Measurements from ENCODE around the gene CD180.
"Not testable (repeated sequence)": the region's sequence is repeated elsewhere in the genome, so short reads cannot be mapped to it uniquely, and the experiment has no call there.

Gene CD180

DNA sequence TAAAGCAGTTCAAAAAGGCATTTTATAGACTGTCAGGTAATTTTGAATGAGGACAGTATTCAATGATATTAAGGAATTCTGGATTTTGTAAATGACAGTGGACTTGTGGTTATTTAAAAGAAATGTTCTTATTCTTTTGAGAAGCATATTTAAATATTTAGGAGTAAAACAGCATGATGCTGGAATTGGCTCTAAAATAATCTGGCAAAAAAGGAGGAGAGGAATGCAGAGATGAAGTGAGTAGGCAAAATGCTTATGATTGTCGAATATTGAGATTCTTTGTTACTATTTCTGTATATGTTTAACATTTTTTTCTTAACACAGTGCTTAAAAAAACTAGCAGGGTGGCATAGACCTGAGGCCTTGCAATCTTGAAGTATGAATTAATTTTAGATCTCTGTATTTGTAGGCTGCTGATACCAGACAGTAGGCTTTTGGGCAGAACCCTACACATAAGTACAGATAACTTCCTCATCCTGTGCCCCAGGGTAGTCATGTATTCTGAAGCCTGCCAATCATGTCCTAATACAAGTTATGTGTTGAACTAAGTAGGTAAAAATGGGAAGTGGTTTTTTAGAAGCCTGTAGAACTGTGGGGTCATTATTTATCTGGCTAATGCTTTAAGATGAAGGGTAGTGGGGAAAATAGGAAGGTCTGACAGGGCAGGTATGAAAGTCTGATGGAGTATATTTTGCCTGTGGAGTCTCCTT lies 9.4 kb downstream of the CD180 start:
- DNase-seq, result no peak

GRCh38 chr5:67183859-67184258 lies 12.7 kb downstream of the CD180 start:
- DNase-seq, result no peak

DNA sequence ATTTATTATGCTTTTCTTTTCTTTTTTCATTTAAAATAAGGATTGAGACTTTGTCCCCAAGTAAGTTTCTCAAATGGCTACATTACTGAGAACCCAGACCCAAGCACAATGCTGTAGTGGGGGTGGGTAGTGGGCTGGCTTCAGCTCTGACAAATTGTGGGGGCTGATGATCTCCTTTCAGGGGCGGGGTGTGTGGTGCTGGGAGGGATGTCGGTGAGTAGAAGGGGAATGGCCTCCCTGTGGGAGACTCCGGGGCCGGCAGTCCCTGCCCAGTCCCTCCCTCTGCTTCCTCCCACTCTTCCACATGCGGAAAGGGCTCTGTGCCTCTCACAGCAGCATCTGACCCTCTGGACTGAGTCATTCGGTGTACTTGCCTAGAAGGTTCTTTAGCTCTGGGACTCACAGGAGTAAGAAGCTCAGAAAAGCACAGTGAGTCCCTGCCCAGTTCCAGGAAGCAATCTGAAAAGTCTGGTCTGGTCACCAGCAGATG lies 14.3 kb downstream of the CD180 start:
- DNase-seq, result peak; percentile 80

DNA sequence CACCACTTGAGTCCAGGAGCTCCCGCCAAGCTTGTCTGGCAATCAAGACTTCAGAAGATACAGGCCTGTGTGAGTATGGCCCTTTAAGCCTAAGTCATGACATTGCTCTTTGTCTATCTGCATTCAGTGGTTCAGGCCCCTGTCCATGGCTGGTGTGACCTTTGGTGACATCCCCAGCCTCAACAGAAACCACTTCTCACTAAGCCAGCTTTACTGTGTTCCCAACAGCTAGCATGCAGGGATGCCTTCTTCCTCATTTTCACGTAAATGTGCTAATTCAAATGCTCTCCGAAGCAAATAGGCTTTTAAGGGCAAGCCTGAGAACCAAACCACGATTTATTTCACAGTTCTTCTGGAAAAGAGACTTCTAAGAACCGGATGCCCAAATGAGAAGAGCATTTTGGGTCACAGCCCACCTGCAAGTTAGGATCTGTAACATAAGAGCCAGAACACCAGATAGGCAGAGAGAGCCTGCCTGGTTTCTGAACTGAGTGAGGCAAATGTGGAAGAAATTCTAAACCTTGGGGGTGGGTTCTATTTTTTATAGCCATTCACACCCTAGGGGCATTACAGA lies 14.9 kb downstream of the CD180 start:
- DNase-seq, result no peak

- no peak for DNase-seq
Measured at GRCh38 chr5:67179697-67180361, 16.8 kb downstream of the CD180 start.

DNA sequence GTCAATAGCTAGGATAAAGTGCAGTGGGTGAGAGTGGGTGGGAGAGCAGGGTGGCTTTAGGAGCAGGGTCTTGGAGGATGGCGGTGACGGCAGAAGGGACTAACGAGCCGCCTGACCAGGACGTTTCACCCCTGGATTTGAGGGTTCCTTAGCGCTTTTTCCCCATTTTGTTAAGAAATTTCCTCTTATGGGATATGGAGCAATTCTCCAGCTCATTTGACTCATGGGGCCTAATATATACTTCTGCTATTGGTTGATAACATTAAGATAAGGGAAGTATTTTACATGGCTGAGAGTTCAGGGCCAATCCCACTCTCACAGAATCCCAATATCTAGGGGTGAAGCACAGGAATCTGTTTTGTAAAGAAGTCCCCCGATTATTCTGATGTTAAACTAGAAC lies 17.6 kb downstream of the CD180 start:
- no peak for DNase-seq

DNA sequence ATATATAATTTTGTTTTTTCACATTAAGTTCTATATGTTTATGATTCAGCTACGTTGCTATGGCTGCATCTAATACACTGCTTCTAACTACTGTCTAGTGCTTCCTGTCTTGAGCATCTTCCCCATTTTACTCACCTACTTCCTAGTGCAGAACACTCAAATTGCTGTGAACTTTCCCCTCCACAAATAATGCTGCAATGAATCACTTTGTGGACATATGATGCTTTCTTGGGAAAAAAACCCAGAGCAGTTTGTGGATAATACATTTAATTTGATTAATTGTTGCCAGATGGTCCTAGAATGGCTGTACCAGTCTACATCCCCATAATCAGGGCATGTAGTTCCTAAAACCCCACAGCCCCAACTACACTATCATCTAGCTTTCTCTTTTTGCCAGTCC lies 18.5 kb downstream of the CD180 start:
- no peak for DNase-seq

DNA sequence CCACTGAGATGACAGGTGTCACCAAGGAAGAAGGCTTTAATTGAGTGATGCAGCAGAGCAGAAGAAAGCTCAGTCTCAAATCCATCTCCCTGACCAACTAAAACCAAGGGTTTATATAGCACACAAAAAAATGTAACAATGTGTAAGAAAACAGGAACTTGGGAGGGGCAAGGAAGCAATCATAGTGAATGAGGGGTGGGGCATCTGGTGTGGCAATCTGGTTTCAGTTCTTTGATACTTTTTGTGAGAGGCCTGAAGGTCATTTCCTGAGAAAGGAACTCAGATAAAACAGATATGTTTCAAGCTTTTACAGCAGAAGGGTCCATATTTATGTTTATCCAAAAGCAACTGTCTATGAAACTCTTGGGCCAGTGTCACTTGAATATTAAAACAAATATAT lies 19.7 kb downstream of the CD180 start:
- DNase-seq, result no peak

GRCh38 chr5:67173959-67174358 lies 22.6 kb downstream of the CD180 start:
- DNase-seq, result peak; percentile 23

GRCh38 chr5:67173351-67173750 lies 23.2 kb downstream of the CD180 start:
- not testable (repeated sequence) for DNase-seq

DNA sequence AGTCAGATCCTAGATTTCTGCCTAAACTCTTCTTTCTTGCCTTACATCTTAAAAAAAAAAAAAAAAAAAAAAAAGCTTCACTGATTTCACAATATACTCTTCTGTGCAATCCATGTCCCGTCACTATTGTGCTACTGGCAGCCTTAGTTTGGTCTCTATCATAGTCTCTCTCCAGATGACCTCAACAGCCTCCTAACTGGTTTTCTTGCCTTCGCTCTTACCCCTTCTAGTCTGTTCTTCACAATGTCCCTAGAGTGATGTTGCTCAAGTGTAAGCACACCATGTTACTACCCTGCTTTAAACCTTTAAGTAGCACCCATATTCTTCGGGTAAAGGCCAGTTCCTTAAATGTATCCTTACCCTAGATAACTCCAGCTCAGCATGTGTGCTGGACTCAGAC lies 25.8 kb downstream of the CD180 start:
- DNase-seq, result no peak

DNA sequence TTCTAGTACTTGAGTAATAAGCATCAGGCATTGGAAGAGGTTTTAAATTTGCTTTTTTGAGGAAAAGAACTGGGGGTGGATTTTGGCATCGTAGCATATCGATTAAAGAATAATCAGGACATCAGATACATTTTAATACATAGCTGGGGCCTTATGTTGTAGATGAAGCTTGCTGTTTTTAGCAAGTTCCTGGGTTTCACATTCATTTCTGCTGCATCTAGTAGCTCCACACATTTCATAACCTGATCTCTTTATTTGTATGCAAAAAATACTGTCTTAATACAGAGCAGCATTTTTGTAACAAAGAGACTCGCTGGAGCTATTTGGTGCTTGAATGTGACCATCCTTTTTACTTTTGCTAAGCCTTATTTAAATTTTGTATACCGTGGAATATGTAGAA lies 28.5 kb downstream of the CD180 start:
- no peak for DNase-seq

DNA sequence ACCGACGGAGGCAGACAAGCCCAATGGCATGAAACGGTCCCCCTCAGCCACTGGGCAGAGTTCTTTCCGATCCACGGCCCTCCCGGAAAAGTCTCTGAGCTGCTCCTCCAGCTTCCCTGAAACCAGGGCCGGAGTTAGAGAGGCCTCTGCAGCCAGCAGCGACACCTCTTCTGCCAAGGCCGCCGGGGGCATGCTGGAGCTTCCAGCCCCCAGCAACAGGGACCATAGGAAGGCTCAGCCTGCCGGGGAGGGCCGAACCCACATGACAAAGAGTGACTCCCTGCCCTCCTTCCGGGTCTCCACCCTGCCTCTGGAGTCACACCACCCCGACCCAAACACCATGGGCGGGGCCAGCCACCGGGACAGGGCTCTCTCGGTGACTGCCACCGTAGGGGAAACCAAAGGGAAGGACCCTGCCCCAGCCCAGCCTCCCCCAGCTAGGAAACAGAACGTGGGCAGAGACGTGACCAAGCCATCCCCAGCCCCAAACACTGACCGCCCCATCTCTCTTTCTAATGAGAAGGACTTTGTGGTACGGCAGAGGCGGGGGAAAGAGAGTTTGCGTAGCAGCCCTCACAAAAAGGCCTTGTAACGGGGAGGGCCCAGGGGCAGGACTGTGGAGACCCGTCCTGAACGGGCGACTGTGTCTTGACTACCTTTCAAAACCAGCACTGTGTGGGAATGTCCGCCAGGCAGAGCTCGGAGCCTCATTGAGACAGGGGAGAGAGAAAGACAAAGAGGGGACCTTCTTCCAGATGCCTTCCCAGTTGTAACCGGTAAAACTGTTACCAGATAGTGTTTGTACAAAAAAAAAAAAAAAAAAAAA lies 29.9 kb downstream of the CD180 start:
- no peak for DNase-seq

- no peak for DNase-seq
Measured at GRCh38 chr5:67165526-67166459, 30.8 kb downstream of the CD180 start.

- no peak for DNase-seq
Measured at GRCh38 chr5:67164856-67165525, 31.6 kb downstream of the CD180 start.

- DNase-seq, result no peak
Measured at GRCh38 chr5:67163863-67164595, 32.6 kb downstream of the CD180 start.

- DNase-seq, result no peak
Measured at GRCh38 chr5:67163231-67163756, 33.3 kb downstream of the CD180 start.

DNA sequence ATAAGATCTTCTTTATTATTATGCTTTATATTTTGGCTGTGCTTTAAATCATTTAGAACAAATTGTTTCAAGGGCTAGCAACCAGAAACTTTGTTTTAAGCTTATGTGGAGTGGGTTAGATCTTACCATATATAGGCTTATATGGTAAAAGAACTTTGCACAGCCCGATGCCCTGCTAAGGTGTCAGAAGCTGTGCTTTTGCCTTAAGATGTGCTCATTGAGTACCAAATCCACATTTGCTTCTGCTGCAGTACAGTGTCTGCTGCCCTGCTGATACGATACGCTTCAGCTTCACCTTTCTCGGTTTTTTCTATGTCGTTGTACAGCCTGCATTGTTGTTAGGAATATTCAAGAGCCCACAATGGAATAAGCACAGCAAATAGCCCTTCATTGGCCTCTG lies 34.8 kb downstream of the CD180 start:
- no peak for DNase-seq

- DNase-seq, result peak; percentile 43
Measured at GRCh38 chr5:67160985-67161384, 35.6 kb downstream of the CD180 start.

- DNase-seq, result no peak
Measured at GRCh38 chr5:67160272-67160671, 36.3 kb downstream of the CD180 start.
